HUDEP-2 (cell line): ENCODE data around the gene GLS.
"Not testable (repeated sequence)": the region's sequence is repeated elsewhere in the genome, so short reads cannot be mapped to it uniquely, and the experiment has no call there.

Experiments
- DNase-seq, 76 experiments: peaks; one replicate each; lab custom pipeline; 2025; ENCODE audit not compliant: unreplicated experiment in 76 of 76; lab: John Stamatoyannopoulos, UW

GLS gene

DNA sequence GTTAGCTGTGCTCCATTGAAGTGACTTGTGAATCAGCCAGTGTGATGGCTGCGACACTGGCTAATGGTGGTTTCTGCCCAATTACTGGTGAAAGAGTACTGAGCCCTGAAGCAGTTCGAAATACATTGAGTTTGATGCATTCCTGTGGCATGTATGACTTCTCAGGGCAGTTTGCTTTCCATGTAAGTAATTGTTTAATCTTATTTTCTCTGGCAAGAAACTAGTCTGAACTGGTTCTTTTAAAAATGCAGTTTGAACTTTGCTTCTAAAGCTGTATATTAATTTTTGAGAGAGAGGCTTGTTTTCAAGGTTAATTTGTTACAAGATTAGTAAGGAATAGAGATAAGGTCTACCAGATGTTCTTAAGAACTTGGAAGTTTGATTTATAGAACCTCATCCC, 46.7 kb downstream of the GLS start:
- no peak for DNase-seq

GRCh38 chr2:190929919-190930318, 49.3 kb downstream of the GLS start:
- no peak for DNase-seq

DNA sequence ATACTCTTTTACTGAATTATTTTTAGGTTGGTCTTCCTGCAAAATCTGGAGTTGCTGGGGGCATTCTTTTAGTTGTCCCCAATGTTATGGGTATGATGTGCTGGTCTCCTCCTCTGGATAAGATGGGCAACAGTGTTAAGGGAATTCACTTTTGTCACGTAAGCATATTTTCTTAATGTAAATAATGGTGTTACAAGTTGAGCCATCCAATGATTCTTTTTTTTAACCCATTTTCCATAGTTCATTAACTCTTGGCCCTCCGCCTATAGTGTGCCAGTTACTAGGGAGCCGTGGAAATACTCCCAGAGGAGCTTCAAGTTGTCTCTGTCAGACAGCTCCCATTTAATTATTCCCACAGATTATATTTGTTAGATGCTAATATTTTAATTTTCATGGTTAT, 49.8 kb downstream of the GLS start:
- DNase-seq = no peak

- DNase-seq = no peak
Observed at GRCh38 chr2:190932514-190932913, 51.9 kb downstream of the GLS start.

DNA sequence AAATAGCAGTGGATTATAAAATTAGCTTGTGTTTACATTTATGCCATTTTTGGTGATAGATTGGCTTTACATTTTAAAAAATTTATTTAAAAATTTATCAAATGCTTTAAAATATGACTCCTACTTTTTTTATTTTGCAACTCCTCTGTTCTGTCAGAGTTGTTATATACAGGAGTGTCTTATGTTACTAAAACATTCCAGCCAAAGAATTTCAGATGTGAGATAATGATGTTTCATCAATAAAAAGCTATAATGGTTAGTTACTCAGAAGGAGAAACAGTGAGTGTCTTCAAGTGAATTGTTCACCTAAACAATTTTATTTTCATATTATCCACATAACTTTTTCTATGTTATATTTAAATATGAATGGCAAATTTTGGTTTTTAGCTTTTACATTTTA, 52.7 kb downstream of the GLS start:
- no peak for DNase-seq

DNA sequence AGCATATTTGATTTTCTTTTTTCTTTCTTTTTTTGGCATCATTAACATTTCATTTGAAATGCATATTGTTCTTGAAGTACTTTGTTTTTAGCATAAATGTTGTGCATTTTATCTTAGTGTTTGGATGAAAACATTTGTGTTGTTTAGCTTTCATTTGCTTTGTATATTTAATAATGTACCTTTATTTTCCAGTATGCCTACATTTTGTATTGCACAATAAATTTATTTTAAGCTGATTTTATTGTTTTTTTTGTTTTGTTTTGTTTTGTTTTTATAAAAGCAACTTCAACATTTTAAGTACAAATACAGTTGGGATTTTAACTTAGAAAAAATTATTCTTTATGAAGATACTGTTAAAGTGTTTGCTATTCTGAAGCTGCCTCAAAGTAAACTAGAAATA, 54.4 kb downstream of the GLS start:
- DNase-seq = no peak

DNA sequence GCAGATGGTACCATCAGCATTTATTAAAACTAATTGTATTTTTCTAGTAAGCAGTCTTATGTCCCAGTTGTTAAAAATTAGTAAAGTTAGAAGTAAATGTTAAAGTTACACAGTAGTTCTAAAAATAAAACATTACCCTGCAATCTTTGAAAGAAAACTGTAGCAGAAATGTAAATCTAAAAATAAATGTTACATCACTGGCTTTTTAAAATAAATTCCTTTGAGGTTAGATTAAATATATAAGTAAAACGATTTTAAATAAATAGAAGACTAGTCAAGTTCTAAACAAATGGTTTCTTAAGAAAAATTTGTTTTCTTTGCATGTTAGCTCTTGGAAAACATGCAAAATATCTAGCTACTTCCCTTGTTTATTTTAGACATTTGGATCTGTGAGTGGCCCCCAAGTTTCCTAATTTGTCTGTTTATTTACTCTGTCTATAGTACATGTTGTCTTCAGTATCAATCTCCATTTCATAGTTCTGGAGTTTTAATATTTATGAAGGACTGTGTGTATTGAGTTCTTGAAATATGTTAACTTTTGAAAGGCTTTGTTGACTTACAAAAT, 58.2 kb downstream of the GLS start:
- DNase-seq = no peak

GRCh38 chr2:190940454-190940853, 59.8 kb downstream of the GLS start:
- DNase-seq = no peak

DNA sequence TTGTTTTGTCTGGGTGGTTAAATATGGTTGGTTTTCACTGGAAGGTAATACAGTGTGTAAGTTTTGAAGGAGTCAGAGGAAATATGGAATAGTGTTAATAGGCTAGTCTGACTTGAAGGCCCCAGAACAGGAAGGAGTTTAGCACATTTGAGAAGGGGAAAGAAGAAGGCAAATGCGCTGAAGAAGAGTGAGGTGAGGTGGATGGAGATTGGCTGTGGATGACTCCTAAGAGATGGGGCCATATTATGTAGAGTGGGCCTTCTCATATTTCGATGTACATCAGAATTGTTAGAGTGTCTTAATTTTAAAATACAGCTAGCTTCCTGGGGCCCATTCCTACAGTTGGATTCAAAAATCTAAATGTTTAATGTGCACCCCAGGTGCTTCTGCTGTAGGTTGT, 61.0 kb downstream of the GLS start:
- DNase-seq = no peak

DNA sequence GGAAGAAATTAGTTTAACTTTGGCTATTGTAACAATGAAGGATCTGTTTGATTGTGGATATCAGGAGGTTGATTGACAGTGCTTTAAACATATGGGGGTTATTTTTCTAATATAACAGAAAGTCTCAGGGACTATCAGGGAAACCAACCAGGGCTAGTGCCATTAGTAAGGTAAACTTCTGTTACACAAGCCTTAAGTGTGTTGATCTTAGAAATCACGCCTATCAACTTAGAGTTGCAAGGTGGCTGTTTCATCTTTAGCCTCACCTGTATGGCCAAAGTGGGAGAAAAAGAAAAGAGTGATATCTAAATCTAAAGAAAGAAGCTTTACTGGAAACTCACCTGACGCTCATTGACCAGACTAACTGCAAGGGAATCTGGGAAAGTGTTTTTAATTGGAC, 62.1 kb downstream of the GLS start:
- no peak for DNase-seq

GRCh38 chr2:190943706-190944105, 63.1 kb downstream of the GLS start:
- DNase-seq = no peak

DNA sequence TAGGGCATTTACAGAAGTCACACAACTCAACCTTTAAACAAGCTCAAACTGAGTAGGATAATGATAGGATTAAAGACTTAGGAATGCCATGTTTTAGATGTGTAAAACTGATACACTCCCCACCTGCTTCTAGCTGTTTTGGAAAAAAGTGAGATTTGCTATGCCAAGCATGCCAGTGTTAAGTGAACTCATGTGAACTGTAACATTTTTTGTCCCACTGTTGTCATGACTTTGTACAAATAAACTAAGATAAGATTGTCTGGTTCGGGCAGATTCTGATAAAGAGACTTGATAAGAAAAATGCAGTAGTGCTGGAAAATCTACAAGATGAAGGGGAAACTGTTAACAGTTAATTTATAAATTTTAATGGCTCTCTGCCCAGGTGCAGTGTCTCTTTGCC, 66.5 kb downstream of the GLS start:
- DNase-seq = peak in 7 of 76 experiments; percentile 2 to 33 (median 18)

DNA sequence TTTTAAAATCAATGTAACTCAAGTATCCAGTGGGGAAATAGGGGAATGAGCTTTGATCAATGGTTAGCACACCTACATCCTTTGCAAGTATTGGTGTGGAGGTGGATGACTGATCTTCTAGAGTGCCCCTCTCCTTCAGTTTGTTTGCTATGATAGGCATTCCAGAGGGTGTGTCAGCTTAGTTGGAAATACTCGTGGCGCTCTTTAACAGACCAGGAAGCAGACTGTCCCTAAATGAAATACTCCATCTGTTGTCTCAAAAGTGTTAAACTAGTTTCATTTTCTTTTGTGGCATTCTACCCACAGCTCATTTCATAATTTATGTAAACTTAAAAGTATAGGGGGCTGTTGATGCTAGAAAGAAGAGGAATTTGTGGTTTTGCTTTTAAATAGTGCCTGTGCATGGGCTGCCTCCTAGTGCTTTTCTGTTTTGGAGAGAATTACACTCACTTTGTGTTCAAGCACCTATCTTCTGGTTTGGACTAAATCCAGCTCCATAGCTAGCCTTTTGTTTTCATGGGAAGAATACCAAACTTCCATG, 67.2 kb downstream of the GLS start:
- DNase-seq = no peak

GRCh38 chr2:190948671-190949070, 68.0 kb downstream of the GLS start:
- DNase-seq = peak in 4 of 76 experiments; percentile 3 to 11 (median 6)

DNA sequence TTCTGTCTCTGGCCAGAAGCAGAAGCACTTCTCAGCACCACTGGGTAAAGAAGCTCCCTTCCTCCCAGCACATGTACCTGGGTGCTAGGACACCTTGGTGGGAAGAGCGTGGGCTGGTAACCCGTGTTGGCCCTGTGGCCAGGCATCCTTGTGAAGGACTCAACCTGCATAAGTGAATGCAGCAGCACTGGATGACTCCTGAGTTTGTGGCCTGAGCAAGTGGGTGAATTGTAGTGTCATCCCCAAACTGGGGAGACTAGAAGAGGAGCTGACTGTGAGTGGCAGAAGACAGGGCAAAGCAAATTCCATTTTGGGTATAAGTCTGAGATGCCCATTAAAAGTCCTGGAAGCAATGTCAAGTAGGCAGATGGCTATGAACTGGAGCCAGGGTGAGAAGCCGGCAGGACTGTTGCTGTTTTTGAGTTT, 70.0 kb downstream of the GLS start:
- DNase-seq = no peak

DNA sequence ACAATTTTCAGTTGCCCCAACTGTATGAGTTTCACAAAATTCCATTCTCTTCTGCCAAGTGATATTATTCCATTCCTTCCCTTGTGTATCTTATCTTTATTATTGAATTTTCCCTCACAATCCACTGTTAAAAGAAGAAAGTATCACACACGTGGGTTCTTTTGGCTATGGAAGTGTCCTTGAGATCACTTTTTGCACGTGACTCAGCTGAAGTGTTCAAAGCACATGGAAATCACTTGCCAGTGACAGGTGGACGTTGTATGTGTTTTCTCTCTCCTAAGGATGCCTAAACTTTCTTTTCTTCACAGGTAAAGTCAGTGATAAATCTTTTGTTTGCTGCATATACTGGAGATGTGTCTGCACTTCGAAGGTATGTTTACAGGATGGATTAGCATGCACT, 72.6 kb downstream of the GLS start:
- no peak for DNase-seq

- DNase-seq = no peak
Observed at GRCh38 chr2:190959911-190960788, 79.5 kb downstream of the GLS start.

DNA sequence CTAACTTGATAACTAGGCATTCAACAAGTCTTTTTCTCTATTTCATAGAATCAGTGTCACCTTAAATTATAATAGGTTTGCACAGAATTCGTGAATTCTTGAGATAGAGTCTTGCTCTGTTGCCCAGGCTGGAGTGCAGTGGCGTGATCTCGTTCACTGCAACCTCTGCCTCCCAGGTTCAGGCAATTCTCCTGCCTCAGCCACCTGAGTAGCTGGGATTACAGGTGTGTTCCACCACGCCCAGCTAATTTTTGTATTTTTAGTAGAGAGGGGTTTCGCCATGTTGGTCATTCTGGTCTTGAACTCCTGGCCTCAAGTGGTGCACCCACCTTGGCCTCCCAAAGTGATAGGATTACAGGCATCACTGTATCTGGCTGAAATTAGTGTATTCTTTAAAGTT, 80.5 kb downstream of the GLS start:
- DNase-seq = not testable (repeated sequence)

DNA sequence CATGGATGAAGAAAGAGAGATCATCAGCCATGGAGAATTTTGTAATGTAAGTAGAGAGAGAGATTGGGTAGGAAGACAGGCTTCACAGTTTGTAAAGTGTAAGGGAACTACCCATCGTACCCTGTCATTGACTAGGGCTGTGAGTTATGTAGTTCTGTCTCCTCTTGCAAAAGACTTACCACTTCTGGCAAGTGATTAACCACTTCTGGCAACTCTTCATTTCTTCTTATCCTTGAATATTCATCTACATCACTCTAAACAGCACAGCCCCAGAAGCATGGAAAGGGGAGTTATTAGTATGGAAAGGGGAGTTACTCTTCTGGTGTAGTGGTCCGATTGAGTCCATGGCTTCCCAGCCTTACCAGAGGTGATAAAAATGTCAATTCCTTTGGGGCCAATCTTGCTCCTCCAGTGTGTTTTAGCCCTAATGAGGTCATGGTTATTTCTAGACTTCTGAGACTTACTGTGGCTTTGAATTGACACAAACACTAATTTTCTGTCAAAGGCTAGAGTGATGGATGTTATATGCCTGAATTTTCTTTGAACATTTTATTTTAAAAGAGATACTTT, 81.4 kb downstream of the GLS start:
- no peak for DNase-seq

DNA sequence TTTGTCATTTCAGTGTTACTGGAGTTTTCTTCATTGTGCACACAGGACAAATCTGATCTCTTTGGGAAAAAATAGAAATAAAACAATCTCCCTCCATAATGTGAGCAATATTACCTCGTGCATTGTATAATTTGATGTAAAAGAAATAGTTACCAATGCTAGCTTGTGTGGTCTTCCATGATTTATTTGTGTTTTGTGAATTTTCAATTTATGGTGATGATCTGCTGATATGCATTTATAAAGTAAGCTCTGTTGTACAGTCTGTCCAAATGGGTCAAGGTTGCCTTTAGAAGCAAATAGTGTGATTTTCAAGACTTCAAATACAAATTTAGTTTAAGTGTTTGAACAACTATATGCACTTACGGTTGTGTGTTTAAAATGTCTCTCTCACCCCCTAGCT, 82.5 kb downstream of the GLS start:
- DNase-seq = no peak

- DNase-seq = no peak
Observed at GRCh38 chr2:190964170-190964795, 83.7 kb downstream of the GLS start.
